HTR-8/SVneo (cell line): ENCODE measurements around the gene SCRT2.
"Not testable (repeated sequence)": the region's sequence is repeated elsewhere in the genome, so short reads cannot be mapped to it uniquely, and the experiment has no call there.

ENCODE experiments used
- DNase-seq: peaks from one replicate; pipeline ENCODE4 v3.0.0; 2011; ENCODE audit warnings: low spot score, mixed read lengths; ENCODE audit not compliant: insufficient read length
- FAIRE-seq: peaks from 2 replicates; lab custom pipeline; 2011; peaks lifted over from hg19 to GRCh38; lab: Jason Lieb, UNC

Gene SCRT2

DNA sequence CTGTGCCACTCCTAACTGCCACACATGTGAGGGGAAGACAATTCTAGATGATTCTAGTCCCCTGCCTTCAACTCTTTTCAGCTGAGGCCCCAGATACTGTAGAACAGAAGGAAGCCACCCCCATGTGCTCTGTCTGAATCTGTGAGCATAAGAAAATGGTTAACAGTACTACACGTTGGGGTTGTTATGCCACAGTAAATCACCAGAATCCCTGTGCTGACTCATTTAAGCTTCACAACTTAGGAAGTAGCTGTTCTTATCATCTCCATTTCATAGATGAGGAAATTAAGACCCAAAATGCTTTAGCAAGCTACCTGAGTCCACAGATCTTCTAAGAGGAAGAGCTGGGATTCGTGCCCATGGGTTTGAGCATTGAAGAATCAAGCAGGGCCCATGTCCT lies 27.4 kb upstream of the SCRT2 start:
- no peak for DNase-seq
- FAIRE-seq: no peak

DNA sequence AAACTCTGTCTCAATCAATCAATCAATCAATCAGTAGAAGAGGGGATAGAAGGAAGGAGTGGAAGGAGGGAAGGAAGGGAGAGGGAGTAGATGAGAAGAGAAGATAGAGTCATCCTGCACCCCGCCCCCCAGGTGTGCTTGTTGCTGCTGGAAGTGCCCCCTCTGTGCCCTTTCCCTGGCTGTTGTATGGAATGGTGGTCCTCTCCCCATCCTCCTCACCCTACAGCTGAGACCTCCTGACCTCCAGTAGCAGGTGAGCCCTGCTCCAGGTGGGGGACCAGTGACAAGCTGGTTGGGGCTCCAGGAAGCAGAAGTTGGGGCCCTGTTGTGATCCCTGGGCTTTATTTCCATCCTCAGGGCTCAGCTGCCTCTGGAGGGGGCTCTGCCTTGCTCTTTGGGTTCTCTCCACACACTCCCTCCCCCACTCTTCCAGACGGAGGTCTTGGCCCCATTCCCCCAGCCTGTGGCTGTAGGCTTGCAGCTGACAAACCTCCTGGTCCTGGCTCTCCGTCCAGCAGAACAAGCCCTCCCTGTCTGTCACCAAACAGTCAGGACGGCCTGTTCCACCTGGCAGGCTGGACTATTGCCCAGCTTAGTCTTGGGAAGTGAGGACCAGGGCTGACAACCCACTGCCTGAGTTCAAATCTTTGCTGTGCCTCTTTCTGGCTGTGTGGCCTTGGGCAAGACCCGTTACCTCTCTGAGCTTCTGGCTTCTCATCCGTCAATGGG lies 26.0 kb upstream of the SCRT2 start:
- FAIRE-seq (no peak), DNase-seq (no peak)

DNA sequence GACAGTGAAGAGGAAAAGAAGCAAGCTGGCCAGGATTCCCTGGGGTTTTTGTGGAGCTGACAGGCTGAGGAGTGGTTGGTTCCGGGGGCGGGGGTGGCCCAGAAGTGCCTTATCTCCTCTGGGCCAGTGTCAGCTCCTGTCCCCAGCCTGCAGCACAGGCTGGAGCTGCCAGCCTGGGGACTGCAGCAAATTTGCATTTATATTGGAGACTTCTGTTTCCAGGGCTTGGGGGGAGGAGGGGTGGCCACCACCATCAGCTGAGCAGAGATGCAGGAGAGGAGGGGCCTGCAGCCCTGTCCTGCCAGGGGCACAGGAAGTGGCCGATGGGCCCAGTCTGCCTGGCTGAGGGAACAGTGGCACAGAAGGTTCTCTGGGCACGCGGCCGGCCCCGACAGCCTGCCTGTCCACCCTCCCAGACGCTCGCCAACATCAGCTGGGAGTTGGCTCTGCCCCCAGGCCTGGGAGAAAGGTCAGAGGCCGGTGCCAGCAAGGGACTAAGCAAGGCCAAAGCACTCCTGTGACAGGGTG lies 24.3 kb upstream of the SCRT2 start:
- FAIRE-seq (no peak), DNase-seq (no peak)

DNA sequence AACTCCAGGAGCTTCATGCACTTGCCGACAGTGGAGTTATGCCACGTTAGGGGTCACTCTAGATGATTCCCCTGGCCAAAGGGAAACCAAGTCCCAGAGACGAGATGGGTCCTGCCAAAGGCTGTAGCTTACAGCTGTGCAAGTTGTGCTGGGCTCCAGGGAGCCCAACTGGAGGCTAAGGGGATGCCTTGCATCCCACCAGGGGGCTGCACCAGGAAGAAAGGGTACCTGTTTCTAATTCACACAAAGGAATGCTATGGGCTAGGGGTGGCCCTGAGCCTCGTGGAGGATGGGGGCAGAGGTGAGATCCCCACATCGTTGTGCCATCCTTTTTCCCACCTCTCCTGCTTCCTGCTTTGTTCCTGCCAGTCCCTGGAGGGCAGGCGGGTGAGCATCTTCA lies 23.7 kb upstream of the SCRT2 start:
- DNase-seq (no peak), FAIRE-seq (no peak)

DNA sequence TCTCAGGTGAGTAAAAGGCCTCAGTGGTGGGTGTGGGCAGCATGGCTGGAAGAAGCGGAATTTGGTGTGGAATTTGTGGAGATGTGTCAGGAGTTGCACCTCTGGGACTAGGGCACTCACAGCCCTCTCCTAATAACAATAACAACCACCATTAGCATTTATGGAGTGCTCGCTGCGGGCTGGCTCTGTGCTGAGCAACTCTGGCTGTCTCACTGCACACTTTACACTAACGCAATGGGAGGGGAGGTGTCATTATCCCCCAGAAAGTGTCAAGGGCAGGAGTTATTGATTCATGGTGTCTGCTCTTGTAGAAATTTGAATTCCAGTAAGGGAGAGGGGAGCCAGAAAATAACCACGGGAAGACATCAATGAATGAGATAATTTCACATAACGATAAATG lies 22.7 kb upstream of the SCRT2 start:
- FAIRE-seq: no peak
- DNase-seq: no peak

DNA sequence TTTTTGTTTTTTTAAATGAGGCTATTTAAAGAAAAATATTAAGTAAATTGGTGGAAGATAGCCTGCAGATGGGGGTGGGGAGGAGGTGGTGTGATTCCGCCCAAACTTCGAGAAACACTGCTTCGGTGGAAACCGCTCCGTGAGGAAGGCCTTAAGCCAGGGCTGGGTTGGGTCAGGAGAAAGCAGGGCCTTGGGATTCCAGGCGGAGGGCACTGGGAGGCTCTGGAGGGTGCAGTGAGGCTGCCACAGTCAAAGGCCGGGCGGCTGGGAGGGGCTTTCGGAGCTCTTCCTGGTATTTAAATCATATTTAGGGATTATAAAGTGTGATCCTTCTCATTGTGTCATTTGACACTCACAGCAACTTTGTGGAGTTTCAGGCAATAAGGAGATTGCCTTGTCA lies 22.2 kb upstream of the SCRT2 start:
- no peak for FAIRE-seq
- DNase-seq: no peak

DNA sequence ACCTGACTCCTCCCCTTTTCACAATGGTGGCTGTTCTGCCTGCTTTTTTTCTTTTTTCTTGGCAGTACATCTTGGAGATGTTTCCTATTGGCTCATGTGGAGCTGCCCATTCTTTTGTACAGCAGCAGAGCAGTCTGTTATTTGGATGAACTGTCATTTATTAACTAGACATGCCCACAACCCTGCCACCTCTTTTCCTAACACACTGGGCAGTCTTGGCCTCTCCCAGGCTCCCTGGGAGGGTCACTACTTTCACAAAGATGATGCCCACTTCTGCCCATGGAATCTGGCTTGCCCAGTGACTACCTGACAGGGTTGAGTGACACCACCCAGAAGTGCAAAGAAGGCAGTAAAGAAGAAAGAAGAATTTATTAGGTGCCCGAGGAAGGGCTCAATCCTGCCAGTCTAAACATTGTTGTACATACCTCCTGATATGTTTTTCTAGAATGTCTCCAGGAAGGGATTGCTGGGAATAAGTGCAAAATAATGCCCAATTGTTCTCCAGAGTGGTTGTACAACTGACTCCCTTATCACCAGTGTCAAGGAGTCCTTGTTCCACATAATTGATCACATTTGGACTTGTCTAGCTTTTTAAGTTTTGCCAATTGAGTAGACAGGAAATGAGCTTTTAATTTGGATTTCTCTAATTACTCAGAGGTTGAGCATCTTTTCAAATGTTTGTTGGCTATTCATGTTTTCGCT lies 19.7 kb upstream of the SCRT2 start:
- no peak for FAIRE-seq

DNA sequence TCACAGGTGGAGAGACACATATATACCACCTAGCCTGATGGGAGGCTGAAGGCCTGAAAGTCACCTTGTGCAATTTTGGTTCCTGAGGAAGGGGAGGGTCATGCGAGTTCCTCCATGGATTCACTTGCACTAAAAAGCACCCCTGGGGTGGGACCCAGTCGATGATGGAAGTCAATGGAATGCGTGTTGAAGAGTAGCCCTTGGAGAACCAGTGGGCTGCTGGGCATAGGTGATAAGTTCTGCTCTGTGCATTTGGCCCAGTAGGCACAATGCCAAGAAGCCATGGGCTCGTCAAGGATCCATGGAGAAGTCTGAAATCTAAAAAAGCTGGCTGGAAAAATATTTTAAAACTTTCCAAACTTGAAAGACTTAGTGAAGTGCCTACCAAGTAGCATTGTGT lies 18.9 kb upstream of the SCRT2 start:
- no peak for FAIRE-seq
- DNase-seq: no peak

More for the DNA sequence above, 19.7 kb upstream of the SCRT2 start:
- no peak for DNase-seq

DNA sequence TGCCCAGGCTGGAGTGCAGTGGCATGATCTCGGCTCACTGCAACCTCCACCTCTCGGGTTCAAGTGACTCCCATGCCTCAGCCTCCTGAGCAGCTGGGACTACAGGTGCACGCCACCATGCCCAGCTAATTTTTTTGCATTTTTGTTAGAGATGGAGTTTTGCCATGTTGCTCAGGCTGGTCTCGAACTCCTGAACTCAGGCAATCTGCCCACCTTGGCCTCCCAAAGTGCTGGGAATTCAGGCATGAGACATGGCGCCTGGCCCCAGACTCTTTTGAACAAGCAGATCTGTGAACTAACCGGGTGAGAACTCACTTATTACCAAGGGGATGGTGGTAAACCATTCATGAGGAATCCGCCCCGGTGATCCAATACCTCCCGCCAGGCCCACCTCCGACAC lies 18.2 kb upstream of the SCRT2 start:
- FAIRE-seq, DNase-seq: not testable (repeated sequence)

DNA sequence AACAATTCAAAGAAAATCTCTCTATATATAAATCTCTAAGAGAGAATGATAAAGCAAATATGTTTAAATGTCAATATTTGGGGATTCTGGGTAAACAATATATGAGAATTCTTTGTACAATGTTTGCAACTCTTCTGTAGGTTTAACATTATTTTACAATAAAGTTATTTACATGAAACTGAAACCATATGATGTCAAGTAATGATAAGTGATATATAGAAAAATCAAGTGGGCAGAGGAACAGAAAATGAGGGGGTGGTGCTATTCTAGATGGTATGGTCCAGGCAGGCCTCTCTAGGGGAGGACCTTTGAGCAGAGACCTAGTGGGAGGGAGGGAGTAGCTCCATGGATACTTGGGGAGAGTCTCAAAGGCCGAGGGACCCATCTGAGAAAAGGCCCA lies 16.4 kb upstream of the SCRT2 start:
- no peak for DNase-seq
- FAIRE-seq: no peak

DNA sequence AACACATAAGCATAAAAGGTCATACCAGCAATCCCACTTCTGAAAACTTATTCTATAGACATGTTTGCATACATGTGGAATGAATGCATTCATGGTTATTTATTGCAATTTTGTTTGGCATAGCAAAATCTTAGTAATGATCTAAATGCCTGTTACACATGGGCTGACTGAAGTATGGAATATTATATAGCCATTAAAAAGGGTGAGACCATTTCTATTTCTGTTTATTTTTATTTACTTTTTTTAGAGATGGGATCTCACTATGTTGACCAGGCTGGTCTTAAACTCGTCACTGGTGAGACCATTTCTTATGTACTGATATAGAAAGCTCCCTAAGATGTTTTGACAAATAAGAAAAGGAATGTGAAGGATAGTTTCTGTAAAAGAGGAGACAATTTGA lies 14.3 kb upstream of the SCRT2 start:
- DNase-seq (no peak), FAIRE-seq (no peak)

DNA sequence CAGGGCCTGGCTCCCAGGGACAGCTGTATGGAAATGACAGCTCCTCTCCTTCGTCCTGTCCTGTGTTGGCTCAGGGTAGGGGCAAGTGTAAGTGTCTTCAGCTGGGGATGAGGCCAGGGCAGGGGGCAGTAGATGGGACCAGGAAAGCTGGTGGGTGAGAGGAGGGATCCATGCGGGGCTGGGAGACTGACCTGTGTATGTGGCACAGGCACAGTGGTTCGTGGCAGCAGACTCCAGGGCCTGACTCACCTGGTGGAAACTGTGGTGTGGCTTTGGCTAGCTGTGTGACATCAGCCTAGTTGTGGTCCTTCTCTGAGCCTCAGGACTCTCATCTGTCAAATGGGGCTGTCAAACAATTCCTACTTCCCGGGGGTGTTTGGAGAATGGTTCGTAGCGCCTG lies 13.7 kb upstream of the SCRT2 start:
- no peak for DNase-seq
- no peak for FAIRE-seq

DNA sequence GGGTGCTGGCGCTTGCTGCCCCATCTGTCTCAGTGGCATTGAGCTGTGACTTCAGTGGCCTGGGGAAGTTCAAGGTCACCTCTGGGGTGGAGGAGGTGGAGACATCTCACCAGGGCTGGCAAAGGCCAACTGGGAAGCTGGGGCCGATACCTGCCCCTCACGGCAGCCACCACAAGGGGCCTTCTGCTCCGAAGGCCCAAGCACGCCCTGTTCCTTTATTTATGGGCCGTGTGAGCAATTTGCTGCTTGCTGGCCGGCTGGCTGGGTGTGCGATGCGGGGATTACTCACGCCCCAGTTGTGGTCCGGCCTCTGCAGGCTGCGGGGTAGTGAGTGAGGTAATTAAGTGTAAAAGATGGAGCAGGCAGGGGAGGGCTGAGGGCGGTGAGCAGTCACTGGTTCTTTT lies 13.2 kb upstream of the SCRT2 start:
- DNase-seq: no peak
- FAIRE-seq: no peak

DNA sequence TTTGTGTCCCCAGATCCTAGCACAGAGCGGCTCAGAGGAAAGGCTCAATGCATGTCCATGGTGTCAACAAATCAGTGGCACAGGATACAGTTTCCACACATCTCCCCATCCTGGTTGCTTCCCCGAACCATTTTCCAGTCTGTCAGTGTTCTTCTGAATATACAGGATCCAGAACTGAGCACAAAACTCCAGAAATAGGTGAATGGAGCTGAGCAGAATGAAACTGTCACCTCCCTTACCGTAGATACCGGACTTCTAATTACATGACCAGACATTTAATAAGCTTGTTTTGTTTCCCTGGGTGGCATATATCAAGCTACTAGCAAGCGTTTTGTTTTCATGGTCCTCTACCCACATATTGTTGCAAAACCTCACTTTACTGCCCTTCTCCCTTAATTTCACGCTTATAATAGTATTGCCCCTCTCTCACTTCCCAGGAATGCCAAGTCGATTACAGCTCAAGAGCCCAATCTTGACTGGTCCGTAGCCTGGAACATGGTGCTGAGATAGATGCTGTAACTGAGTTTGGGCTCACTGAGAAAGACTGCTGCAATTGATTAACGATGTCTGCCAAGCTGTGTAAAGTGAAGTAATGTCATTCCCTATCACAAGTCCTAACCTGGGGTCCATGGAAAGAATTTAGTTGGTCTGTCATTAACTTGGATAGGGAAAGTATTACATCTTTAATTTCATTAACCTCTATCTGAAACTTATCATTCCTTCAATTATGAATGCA lies 12.0 kb upstream of the SCRT2 start:
- FAIRE-seq (no peak), DNase-seq (no peak)

DNA sequence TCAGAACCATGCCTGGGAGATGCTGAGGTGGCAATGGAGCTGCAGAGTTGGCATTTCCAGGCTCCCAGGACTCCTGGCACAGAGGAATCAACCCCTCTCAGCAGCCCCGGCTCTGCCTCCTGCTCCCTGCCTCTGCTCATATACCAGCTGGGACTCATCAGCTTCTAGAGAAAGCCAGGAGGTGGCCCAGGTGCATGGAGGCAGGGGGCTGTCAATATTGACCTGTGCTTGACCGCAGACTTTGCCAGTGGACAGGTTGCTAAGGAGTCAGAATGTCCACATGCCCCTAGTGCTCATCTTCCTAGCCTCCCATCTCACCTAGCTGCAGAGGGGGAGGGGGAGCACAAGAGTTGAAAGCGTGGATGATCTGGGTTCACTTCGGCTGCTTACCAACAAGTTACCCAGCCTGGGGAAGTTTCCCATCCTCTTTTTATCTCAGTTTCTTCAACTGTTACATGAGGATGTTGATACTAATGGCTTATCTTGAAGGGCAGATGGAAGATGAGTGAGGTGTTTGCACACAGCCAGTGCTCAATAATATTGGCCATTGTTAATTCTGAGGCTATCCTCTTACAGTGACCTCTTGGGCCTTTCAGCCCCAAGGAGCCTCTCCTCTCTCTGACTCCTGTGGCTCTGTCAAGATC lies 9.2 kb upstream of the SCRT2 start:
- FAIRE-seq (no peak), DNase-seq (no peak)

DNA sequence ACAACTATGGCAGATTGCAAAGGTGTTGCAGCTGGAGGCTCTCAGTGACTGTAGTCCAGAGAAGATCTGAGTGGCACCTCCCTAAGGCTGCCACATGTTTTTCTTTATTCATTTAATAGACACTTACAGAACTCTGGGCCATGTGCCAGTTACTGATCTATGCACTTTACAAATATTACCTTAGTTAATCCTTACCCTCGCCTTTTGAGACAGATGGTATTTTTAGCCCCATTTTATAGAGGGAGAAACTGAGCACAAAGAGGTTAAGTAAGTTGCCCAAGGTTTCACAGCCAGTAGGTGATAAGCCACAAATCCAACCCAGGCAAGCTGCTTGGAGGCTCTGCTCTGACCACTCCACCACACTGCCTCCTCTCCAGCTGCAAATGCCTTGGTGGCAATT lies 6.5 kb upstream of the SCRT2 start:
- DNase-seq (no peak), FAIRE-seq (no peak)

DNA sequence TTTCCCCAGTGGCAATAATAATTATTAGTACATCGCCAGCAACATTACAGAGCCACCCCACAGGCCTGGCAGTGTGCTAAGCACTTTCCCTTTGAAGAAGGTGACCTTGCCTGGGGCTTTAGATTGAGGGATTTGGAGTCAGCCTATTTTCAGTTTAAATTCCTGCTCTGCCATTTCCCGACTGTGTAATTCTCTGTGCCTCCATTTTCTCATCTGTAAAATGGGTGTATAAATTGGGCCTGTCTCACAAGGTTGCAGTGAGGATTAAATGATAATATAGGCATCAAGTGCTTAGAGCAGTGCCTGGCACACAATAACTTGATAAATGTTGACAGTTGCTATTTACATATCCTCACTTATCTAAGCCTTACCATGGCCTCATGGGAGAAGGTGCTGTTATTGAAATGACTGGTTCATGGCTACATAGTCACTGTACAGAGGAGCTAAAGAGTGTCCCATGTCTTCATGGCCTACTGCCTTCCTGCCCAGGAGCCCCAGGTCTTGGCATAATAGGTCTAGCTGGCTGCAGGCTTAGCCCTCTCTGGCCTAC lies 5.1 kb upstream of the SCRT2 start:
- FAIRE-seq: no peak

DNA sequence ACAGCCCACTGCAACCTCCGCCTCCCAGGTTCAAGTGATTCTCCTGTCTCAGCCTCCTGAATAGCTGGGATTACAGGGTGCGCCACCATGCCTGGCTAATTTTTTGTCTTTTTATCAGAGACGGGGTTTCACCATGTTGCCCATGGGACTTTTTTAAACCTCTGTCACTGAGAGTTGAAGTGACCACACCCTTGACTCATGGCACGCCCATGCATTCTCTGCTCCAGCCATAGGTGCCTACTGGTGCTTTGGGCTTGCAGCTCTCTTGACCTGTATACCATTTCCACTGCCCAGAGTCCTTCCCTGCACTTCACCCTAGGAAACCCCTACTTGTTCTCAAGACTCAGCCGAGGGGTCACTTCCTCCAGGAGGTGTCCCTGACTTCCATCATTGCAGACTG lies 2.4 kb upstream of the SCRT2 start:
- no peak for FAIRE-seq

More for the DNA sequence above, 5.1 kb upstream of the SCRT2 start:
- no peak for DNase-seq

DNA sequence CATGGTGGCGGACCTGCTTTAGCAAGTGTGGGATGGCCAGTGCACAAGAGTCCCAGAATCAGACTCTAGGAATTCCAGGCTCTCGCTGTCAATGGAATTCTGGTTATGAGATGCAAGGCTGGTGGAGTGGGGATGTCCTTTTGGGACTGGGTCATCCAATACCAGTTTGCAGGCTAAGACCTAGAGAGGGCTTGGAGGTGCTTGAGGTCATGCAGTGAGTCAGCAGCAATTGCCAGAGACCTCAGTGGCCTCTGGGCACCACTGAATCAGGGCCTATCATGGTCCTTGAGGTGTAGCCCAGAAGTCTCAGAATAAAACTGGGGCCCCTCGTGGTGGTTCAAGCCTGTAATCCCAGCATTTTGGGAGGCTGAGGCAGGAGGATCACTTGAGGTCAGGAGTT lies 1.4 kb upstream of the SCRT2 start:
- FAIRE-seq (no peak), DNase-seq (no peak)

More for the DNA sequence above, 2.4 kb upstream of the SCRT2 start:
- no peak for DNase-seq

DNA sequence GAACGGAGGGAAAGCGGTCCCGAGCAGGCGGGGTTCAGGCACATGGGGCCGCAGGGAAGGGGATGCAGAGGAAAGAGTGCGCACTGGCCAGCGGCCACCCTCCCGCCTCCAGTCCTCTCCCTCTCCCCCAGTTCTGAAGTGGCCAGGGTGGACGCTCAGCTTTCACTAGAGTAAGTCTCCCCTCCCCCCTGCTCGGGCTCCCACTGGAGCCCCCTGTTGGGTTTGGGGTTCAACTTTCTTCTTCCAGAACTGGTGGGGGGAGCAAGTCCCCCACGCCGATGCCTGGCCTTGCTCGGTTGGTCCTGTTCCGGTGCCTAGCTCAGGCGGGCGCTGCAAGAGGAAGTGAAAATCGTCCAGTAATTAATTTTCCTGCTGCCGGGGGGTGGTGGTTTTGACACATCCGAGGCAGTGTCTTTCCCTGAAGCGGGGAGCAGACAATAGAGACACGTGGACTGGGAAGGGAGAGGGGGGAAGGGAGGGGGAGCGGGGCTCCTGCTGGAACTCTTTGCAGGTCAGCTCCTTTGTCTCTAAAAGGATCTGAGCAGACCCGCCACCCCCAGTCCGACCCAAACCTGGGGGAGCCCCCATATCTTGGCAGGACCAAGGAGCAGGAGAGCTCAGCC lies 824 bp upstream of the SCRT2 start:
- no peak for FAIRE-seq
- no peak for DNase-seq
